GM12878 (cell line): ENCODE measurements around the gene MTFR1L. TPM values are rescaled to one million over a fixed set of nuclear protein-coding genes. Genes with fewer than 3 reads are reported as not detected.

ENCODE experiments used
- ATAC-seq: fragments of 200-7000 bp; cut with Tn5 transposase; 3 replicates; pipeline ENCODE4 v1.9.1; 2020; ENCODE audit warnings: mild to moderate bottlenecking, moderate library complexity
- BruUV-seq: library from RNA; stranded (reverse); fragments of 400-500 nt; replicated peaks from 2 replicates; lab custom pipeline; 2021; lab: Mats Ljungman, UMichigan
- CTCF ChIA-PET: fragments of 300-600 bp; sonication (Branson Sonifier 250); formaldehyde crosslinking; extraction: SDS; loops from one replicate; lab custom pipeline; 2021; ENCODE audit warnings: inconsistent platforms; lab: Yijun Ruan, JAX
- POLR2A ChIA-PET: fragments of 350-600 bp; formaldehyde crosslinking; extraction: SDS; loops from one replicate; lab custom pipeline; 2021; ENCODE audit warnings: inconsistent platforms; lab: Charles Lee
- RAD21 ChIA-PET: fragments of 300-600 bp; sonication (Branson Sonifier 250); formaldehyde crosslinking; loops from one replicate; lab custom pipeline; 2023; ENCODE audit warnings: antibody characterized with exemption; ENCODE audit not compliant: unreplicated experiment; lab: Charles Lee
- SMC1A ChIA-PET: fragments of 300-600 bp; sonication (Branson Sonifier 250); formaldehyde crosslinking; loops from one replicate; lab custom pipeline; 2023; ENCODE audit not compliant: unreplicated experiment, uncharacterized antibody; lab: Charles Lee
- DNase-seq: peaks from one replicate; pipeline ENCODE4 v3.0.0-alpha.2; 2011; ENCODE audit warnings: low read depth, low spot score
- FAIRE-seq: peaks from 3 replicates; lab custom pipeline; 2011; peaks lifted over from hg19 to GRCh38; lab: Jason Lieb, UNC
- H2AFZ ChIP-seq: 2 replicates; pipeline ENCODE4 v1.6.0; 2011; ENCODE audit warnings: low read depth, low read length, control low read depth; ENCODE audit not compliant: control insufficient read depth
- H3K27ac ChIP-seq: 2 replicates; pipeline ENCODE4 v1.5.1; 2011; ENCODE audit warnings: control low read depth; ENCODE audit not compliant: control insufficient read depth, insufficient read depth
- H3K27me3 ChIP-seq, 2 experiments: replicated peaks in 1 of 2; 2 replicates each; pipeline versions ENCODE4 v1.6.0 to v1.6.1; 2011; ENCODE audit warnings: low read length in 1 of 2; ENCODE audit not compliant: control insufficient read depth in 2 of 2, insufficient read depth in 2 of 2
- H3K36me3 ChIP-seq, 2 experiments: 2 replicates each; pipeline ENCODE4 v1.5.1; 2011; ENCODE audit warnings: low read length in 1 of 2; ENCODE audit not compliant: control insufficient read depth in 2 of 2, insufficient read depth in 2 of 2
- H3K4me1 ChIP-seq: 2 replicates; pipeline ENCODE4 v1.6.1; 2011; ENCODE audit warnings: mild to moderate bottlenecking, low read length, moderate library complexity, mixed read lengths; ENCODE audit not compliant: control insufficient read depth, insufficient read depth
- H3K4me2 ChIP-seq: 2 replicates; pipeline ENCODE4 v1.6.0; 2011; ENCODE audit warnings: control low read depth; ENCODE audit not compliant: control insufficient read depth, insufficient read depth
- H3K4me3 ChIP-seq: fragments of 200-600 bp; sonication (generic); 2 replicates; pipeline ENCODE4 v1.5.1; 2016
- H3K79me2 ChIP-seq: 2 replicates; pipeline ENCODE4 v1.6.0; 2011; ENCODE audit warnings: low read length; ENCODE audit not compliant: control insufficient read depth, insufficient read depth
- H3K9ac ChIP-seq: 2 replicates; pipeline ENCODE4 v1.8.0; 2011; ENCODE audit warnings: low read length, control low read depth, mixed read lengths; ENCODE audit not compliant: control insufficient read depth, insufficient read depth
- H3K9me3 ChIP-seq: replicated peaks from 3 replicates; pipeline ENCODE4 v1.5.1; 2011; ENCODE audit warnings: mild to moderate bottlenecking, low read length; ENCODE audit not compliant: control insufficient read depth, insufficient read depth
- H4K20me1 ChIP-seq: 2 replicates; pipeline ENCODE4 v1.6.0; 2011; ENCODE audit not compliant: control insufficient read depth, insufficient read depth
- BCL3 ChIP-seq: IDR thresholded peaks from 2 replicates; pipeline ENCODE4 v1.6.1; 2011; ENCODE audit warnings: borderline replicate concordance, low read depth, mild to moderate bottlenecking, moderate library complexity, low read length; ENCODE audit not compliant: insufficient read depth, poor library complexity, severe bottlenecking
- CBX3 ChIP-seq: fragments of 200-600 bp; sonication (generic); IDR thresholded peaks from 2 replicates; pipeline ENCODE4 v1.6.1; 2016; ENCODE audit warnings: low read depth, borderline replicate concordance
- CEBPB ChIP-seq, 2 experiments: fragments of 150-350 bp in 1 of 2; IDR thresholded peaks; 2 replicates each; pipeline ENCODE4 v1.6.1; 2012 to 2014; ENCODE audit warnings: low read depth in 2 of 2, low read length in 2 of 2, borderline replicate concordance in 1 of 2, inconsistent platforms in 1 of 2
- EP300 ChIP-seq, 2 experiments: fragments of 150-350 bp in 1 of 2; IDR thresholded peaks; 2 replicates each; pipeline ENCODE4 v1.6.1; 2011 to 2012; ENCODE audit warnings: low read depth in 2 of 2, low read length in 2 of 2, borderline replicate concordance in 1 of 2, improper control_type of control experiment in 1 of 2, inconsistent platforms in 1 of 2; ENCODE audit not compliant: control insufficient read depth in 1 of 2
- ETV6 ChIP-seq, 2 experiments: fragments of 450-650 bp in 1 of 2; IDR thresholded peaks in 1 of 2; conservative IDR thresholded peaks in 1 of 2; 2 replicates each; pipeline ENCODE4 v1.6.1; 2014; ENCODE audit warnings: antibody characterized with exemption in 1 of 2, borderline replicate concordance in 1 of 2, low read depth in 1 of 2, mild to moderate bottlenecking in 1 of 2, moderate library complexity in 1 of 2
- FOXK2 ChIP-seq: fragments of 450-650 bp; IDR thresholded peaks from 2 replicates; pipeline ENCODE4 v1.6.1; 2017; ENCODE audit warnings: mild to moderate bottlenecking, moderate library complexity
- GATAD2B ChIP-seq: fragments of 450-650 bp; conservative IDR thresholded peaks from 2 replicates; pipeline ENCODE4 v1.6.1; 2017; ENCODE audit warnings: low read depth, mild to moderate bottlenecking, moderate library complexity
- HDAC6 ChIP-seq: fragments of 200-600 bp; sonication (generic); IDR thresholded peaks from one replicate; pipeline ENCODE4 v1.8.0; 2017; ENCODE audit warnings: antibody characterized with exemption; ENCODE audit not compliant: unreplicated experiment
- IKZF1 ChIP-seq: fragments of 450-650 bp; conservative IDR thresholded peaks from 2 replicates; pipeline ENCODE4 v1.6.1; 2017; ENCODE audit warnings: antibody characterized with exemption, mild to moderate bottlenecking
- KAT2A ChIP-seq: conservative IDR thresholded peaks from 2 replicates; pipeline ENCODE4 v1.6.1; 2011; ENCODE audit warnings: low read depth, low read length; ENCODE audit not compliant: control insufficient read depth
- MAX ChIP-seq: IDR thresholded peaks from 2 replicates; pipeline ENCODE4 v1.6.1; 2012; ENCODE audit warnings: low read depth, low read length, improper control_type of control experiment
- MTA2 ChIP-seq: fragments of 450-650 bp; IDR thresholded peaks from 2 replicates; pipeline ENCODE4 v1.6.1; 2016; ENCODE audit warnings: low read depth, mild to moderate bottlenecking, moderate library complexity
- MXI1 ChIP-seq: fragments of 150-350 bp; IDR thresholded peaks from 2 replicates; pipeline ENCODE4 v1.6.1; 2011; ENCODE audit warnings: low read depth, mild to moderate bottlenecking, inconsistent platforms, low read length, improper control_type of control experiment
- NRF1 ChIP-seq: conservative IDR thresholded peaks from 2 replicates; pipeline ENCODE4 v1.6.1; 2011; ENCODE audit warnings: mild to moderate bottlenecking, low read depth, low read length, improper control_type of control experiment
- PAX5 ChIP-seq: IDR thresholded peaks from 2 replicates; pipeline ENCODE4 v1.6.1; 2011; ENCODE audit warnings: low read depth, low read length, borderline replicate concordance
- ZBED1 ChIP-seq: IDR thresholded peaks from 2 replicates; pipeline ENCODE4 v1.6.1; 2016; ENCODE audit warnings: borderline replicate concordance
- WGBS: methylation state at CpG from one replicate; pipeline ENCODE4 v1.1.6; 2016; ENCODE audit warnings: low lambda C conversion rate; ENCODE audit not compliant: insufficient replicate concordance, insufficient coverage; ENCODE audit errors: missing lambda C conversion rate; 5-methylcytosine and 5-hydroxymethylcytosine counted together
- in situ Hi-C: fragments of 300-500 bp; cut with MboI; formaldehyde crosslinking; loops from 9 replicates; pipeline ENCODE4 v1.14.3; 2018; ENCODE audit warnings: mixed read lengths
- intact Hi-C: fragments of 100-400 bp; cut with micrococcal nuclease; formaldehyde crosslinking; loops from one replicate; pipeline ENCODE4 v1.14.2; 2022; ENCODE audit not compliant: unreplicated experiment
- polyA plus RNA-seq, 11 experiments: library from polyadenylated mRNA; depleted of rRNA in 4 of 11; unstranded in 6 of 11; stranded (reverse) in 5 of 11; fragments of >200 nt; fragmentation: Nextera tagmentation in 4 of 11; fragmentation: Illumina TruSeq in 1 of 11; extraction: Ambion mirVana in 4 of 11; extraction: Trizol in 1 of 11; gene quantifications; 1 replicate in 1 of 11; 2 replicates in 10 of 11; pipeline versions ENCODE4 v1.2.1 to v1.2.3, GENCODE V29; 2011 to 2016; ENCODE audit warnings: inconsistent platforms in 2 of 11, missing spikeins in 2 of 11, low read depth in 1 of 11
- total RNA-seq, 4 experiments: library from RNA; depleted of rRNA in 3 of 4; stranded (reverse); fragments of >200 nt in 3 of 4; fragmentation: Illumina TruSeq in 1 of 4; extraction: Trizol in 1 of 4; gene quantifications; 2 replicates each; pipeline versions ENCODE4 v1.2.1 to v1.2.3, GENCODE V29; 2013 to 2021
- TF ChIP-seq, protein P1 (sequence below): IDR thresholded peaks from 2 replicates; pipeline ENCODE4 v1.6.1; 2011; ENCODE audit warnings: low read depth, mild to moderate bottlenecking, low read length, moderate library complexity, borderline replicate concordance; ENCODE audit errors: extremely low read depth

MTFR1L gene
- total and polyA plus RNA-seq, 10 of the 15 experiments (the other 5 are each of a cell fraction or from before 2014, with no cell fraction given), result 16.9 to 44.2 (median 30.3) TPM

- no peak overlapping the region for H3K4me2 ChIP-seq
- no peak overlapping the region for H2AFZ ChIP-seq
- H3K9me3 ChIP-seq, result no peaks in the 10 kb centered on the region
- H3K27ac ChIP-seq, result no peak overlapping the region; the same call in 1 of the 2 replicates
- ATAC-seq (no peak), DNase-seq (no peak), FAIRE-seq (no peak)
- no peaks in the 10 kb centered on the region for H3K27me3 ChIP-seq
- 75% methylated on average over 5 of the region's 5 CpGs for WGBS
- no peaks in the 10 kb centered on the region for H4K20me1 ChIP-seq
- no TSS peak for BruUV-seq
- in situ Hi-C loops, result no loop called here
- CTCF ChIA-PET, result interaction anchor here (1.1 to 2.8 kb wide), 6 partner anchors 8 to 152 kb away, joined by 3 to 15 read pairs (median 6); partner anchors contain the start of genes PAFAH2 and STMN1
- H3K4me1 ChIP-seq, result peaks cover 8% of the 10 kb centered on the region; the same call in 1 of the 2 replicates
- TF ChIP-seq PAX5 (no peak), FOXK2 (no peak), ZBED1 (no peak), MAX (no peak), CBX3 (no peak), EP300 (IDR thresholded peaks at IDR 0.05; ENCODE audit: borderline replicate concordance in 1 of 2, control insufficient read depth in 1 of 2, low read depth in 2 of 2, low read length in 2 of 2) (no peak), HDAC6 (no peak), KAT2A (no peak), MTA2 (no peak), ETV6 (conservative IDR thresholded peaks at IDR 0.05 in 1 of 2, IDR thresholded peaks at IDR 0.05 in 1 of 2; ENCODE audit: borderline replicate concordance in 1 of 2, low read depth in 1 of 2) (no peak), CEBPB (IDR thresholded peaks at IDR 0.05; ENCODE audit: borderline replicate concordance in 1 of 2, low read depth in 2 of 2, low read length in 2 of 2) (no peak), GATAD2B (no peak), MXI1 (no peak), IKZF1 (no peak), NRF1 (no peak), BCL3 (no peak)
- TF ChIP-seq, protein P1, sequence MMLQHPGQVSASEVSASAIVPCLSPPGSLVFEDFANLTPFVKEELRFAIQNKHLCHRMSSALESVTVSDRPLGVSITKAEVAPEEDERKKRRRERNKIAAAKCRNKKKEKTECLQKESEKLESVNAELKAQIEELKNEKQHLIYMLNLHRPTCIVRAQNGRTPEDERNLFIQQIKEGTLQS, result no peak
- H3K36me3 ChIP-seq, result no peaks in the 10 kb centered on the region
- POLR2A ChIA-PET, result interaction anchor here (1.0 to 1.8 kb wide), 5 partner anchors 9 to 152 kb away, joined by 3 to 7 read pairs (median 4); partner anchors contain the start of gene PAFAH2
- intact Hi-C loops, result no loop called here
- no peak overlapping the region for H3K4me3 ChIP-seq
- peaks cover 2% of the 10 kb centered on the region for H3K79me2 ChIP-seq
- RAD21 ChIA-PET, result interaction anchor here (0.9 to 2.0 kb wide), 3 partner anchors 50 to 430 kb away, joined by 3 to 8 read pairs (median 3); partner anchors contain the start of gene PAFAH2
- no peak overlapping the region for H3K9ac ChIP-seq
- SMC1A ChIA-PET, result interaction anchor here (0.8 to 2.2 kb wide), 8 partner anchors 8 to 151 kb away, joined by 3 to 11 read pairs (median 6); partner anchors contain the start of gene PAFAH2
Measured at GRCh38 chr1:25845664-25846063, 25.9 kb downstream of the MTFR1L start.
